Forelimb muscle (tissue), 1 donor: ENCODE results near the gene BFSP1. TPM values are rescaled to one million over a fixed set of nuclear protein-coding genes. Genes with fewer than 3 reads are reported as not detected.

Experiments
- DNase-seq: peaks from one replicate; pipeline ENCODE4 v3.0.0-alpha.2; 2013; ENCODE audit warnings: low read depth
- polyA plus RNA-seq: library from polyadenylated mRNA; unstranded; fragments of 120-200 nt; gene quantifications from one replicate; pipeline ENCODE4 v1.2.1, GENCODE V29; 2013; ENCODE audit not compliant: insufficient read length

BFSP1 gene
- polyA plus RNA-seq = 2.1 TPM

DNA sequence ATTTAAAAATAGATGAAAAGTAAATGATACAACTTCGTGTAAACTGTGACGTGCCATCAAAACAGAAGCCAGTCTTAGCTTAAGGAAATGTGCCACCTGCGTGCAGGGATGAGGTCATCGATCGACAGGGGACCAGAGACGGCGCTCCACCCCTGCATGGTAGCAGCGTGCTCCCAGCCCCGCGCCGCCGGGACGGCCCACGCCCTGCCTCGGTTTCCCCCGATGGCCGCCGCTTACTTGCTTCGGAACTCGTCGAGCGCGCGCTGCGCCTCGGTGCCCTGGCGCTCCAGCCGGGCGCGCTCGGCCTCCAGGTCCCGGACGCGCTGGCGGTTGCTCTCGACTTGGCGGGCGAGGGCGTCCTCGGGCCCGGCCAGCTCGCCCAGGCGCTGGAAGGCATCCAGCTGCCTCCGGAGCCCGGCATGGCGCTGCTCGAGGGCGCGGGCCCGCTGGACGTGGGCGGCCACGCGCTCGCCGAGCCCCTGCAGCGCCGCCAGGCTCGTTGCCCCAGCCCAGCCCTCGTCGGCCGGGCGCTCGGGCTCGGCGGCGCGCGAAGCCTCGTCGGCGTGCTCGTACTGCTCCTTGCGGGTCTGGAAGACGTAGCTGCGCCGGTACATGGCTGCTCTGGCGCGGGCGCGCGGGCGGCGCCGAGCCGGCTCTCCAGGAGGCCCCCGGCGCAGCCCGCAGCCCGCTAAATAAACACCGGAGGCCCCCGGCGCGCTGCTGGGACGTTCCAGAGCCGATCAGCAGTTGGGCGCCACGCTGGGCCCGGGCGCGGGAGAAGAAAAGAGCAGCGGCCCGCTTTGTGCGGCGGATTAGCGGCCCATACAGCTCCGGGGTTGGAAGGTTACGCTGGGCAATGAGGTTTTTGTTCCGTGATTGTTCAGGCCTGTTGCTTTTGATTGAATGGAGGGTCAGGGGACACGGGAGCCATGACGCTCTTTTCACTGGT is at the start of gene BFSP1:
BFSP1 (minus strand) TSS at position 664 of the 949 bp plus-strand sequence; CDS start at position 614, 50 bp downstream.
- DNase-seq = peak; percentile 17

DNA sequence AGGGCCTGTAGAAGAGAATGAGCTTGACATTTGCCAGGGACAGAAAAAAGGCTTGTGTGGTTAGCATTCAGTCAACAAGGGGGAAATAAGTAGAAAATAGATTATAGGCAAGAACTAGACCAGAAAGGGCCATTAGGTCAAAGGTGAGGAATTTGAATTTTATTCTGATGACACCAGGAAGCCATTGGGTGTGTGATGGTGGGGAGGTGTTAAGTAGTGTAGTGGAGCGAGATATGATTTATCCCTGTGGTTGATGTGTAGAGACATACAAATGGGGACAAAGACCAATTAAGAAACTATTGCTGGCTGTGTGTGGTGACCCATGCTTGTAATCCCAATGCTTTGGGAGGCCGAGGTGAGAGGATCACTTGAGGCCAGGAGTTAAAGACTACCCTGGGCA is 49.7 kb upstream of the BFSP1 start:
- DNase-seq = no peak

DNA sequence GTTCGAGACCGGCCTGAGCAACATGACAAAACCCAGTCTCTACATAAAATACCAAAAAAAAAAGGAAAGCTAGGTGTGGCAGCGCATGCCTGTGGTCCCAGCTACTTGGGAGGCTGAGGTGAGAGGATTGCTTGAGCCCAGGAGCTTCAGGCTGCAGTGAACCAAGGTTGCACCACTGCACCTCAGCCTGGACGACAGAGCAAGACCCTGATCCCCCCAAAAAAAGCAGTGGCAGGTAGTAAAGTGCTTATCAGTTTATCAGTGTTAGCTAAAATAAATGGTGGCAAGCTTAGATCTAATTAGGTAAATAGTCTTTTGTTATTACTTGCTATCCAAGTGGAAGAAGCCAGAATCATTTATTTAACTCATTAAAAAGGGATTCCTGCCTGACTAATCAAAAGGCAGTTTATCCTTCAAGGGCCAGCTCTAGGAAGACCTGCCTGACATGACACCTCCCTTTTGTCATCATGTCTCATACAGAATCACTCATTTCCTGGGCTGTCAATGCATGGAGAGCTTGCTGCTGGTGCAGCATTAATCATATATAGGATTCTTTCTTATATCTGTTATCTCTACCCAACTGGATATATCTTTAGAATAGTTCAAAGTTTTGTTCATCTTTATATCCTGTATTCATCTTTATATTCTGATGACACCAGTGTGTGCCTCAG is 48.3 kb upstream of the BFSP1 start:
- no peak for DNase-seq

DNA sequence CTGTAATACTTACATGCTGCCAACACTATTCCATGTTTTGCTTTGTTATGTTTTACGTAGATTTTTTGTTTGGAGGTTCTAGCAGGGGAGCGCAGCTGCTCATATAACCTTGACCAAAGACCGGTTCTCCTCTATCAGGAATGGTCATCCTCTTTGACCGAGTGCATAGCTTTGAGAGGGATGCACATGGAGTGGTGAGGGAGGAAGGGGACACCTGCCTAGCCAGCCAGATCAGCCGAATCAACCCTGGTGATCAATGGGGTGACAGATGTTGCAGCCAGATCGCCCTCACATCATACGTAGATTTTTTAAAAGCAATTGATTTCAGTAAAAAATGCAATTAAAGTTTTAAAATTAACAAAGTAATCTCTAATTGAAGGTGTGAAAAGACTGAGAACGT is 45.0 kb upstream of the BFSP1 start:
- no peak for DNase-seq

DNA sequence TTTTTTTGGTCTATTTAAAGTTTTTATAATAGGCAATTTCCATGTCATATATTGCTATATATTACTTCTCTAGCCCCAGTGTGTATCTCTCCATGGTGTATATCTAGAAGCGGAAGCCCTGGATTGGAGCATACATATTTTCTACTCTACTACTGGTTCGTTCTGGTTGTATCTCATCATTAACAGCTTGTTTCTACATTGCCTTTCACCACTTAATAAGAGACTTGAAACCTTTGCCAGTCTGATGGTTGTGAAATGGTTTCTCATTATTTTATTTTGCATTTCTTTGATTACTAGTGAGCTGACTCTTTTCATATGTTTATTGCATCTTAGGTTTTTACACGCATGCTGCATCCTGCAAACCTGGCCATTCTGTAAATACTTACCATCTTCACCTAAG is 42.3 kb upstream of the BFSP1 start:
- no peak for DNase-seq

- no peak for DNase-seq
These were observed 41.0 kb upstream of the BFSP1 start for GRCh38 chr20:17572034-17572638.

DNA sequence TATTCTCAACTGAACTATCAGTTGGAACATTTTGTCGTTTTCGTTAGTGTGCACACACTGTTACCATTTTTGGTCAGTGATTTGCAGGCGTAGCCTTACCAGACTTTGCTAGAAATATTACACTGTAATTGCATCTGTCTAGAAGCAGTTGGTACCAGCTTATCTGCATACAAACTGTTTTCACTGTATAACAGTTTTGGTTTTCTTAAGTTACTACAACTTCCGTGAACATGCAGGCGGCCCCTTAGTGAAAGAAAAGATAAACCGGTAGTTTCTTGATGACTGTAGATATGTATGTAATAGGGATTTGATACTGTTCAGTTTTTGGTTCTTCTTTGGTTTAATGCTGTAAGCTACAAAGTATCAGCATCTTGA is 40.0 kb upstream of the BFSP1 start:
- DNase-seq = no peak

DNA sequence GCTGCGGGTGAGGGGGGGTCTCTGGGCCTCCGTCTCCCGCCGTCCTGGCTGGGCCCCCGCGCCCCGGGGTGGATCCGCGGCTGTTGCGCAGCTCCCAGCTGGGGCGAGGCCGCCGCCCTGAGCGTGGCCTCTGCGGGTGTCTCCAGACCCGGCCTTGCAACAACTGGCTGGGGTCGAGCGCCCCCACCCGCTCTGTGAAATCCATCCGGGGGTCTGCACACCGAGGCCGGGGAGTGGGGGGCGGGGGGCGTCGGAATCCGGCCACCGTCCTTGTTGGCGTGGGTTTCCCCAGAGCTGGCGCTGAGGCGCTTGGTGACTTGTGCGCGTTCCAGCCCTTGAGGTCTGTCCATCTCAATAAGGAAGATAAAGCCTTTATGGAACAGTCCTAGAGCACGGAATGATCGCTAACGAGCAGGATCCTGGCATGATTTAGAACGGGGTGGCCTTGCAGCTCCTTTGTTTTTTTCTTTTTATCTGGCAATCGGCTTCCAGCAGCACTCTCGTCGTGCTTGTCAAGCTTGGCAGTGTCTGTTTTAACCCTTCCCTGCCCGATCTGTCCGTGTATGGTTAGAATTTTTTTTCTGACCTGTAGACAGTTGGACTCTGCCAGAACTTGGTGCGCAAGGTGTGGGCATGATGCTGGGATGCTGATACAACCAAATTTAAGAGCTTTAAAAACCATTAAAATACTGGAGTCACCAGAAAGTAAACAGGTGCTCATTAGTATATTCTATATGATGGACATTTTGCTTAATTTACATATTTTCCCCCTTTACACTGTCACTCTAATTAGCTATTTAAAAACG is 39.4 kb upstream of the BFSP1 start:
- no peak for DNase-seq

DNA sequence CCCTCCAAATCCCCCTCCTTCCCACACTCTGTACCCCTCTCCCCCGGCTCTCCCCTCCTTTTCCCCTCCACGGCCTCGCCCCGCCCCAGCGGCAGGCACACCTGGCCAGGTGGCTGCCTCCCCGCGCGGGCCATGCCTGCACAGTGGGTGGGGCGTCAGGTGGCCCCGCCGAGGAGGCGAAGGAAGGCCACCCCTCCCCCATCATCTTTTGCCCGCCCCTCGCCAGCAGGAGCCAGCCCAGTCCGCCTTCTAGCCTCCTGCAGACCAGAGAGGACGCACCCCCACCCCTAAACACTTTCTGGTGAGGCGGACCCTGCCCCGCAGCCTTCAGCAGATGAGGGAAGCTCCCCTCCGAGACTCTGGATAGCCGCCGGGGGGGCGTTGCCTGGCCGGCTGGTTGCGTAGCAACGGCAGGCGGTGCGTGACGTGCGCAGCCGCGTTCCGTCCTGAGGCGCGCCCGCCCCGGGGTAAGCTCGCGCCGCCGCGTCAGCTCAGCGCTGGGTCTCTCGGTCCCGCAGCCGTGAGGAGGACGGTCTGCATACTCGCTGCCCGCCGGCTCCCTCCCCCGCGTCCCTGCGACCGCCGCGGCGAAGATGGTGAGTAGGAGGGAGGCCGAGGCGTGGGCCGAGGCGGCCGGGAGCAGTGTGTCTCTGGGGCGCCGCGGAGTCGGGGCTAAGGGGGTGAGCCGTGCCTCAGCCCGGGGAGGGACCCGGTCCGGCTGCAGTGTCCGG is 38.6 kb upstream of the BFSP1 start, which contains the start of gene DSTN:
DSTN (plus strand) TSS at position 460 of the 731 bp plus-strand sequence; CDS start at position 594, 134 bp downstream.
- no peak for DNase-seq

DNA sequence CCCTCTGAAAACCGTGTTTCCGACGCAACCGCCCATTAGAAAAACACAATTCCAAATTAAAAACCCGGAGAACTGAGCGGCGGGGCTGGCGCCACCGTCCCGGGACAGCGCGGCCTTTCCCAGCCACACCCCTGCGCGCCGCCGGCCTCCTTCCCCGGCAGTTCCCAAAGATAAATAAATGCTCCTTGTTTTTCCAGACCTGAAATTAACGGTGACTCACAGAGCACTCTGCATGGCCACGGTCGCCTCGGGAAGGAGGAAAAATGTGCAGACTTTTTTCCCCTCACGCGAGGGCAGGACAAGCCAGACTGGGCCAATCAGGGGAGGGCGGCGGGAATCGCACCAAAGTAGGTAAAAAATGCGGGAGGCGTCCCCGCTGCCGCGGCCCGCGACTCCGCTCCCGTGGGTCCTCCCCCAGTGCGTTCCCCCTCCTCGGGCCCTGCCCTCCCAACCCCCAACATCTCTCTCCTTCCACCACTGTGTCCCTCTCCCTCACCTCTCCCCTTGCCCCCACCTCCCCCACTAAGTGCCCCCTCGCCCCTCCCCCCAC is 37.9 kb upstream of the BFSP1 start:
- DNase-seq = no peak

DNA sequence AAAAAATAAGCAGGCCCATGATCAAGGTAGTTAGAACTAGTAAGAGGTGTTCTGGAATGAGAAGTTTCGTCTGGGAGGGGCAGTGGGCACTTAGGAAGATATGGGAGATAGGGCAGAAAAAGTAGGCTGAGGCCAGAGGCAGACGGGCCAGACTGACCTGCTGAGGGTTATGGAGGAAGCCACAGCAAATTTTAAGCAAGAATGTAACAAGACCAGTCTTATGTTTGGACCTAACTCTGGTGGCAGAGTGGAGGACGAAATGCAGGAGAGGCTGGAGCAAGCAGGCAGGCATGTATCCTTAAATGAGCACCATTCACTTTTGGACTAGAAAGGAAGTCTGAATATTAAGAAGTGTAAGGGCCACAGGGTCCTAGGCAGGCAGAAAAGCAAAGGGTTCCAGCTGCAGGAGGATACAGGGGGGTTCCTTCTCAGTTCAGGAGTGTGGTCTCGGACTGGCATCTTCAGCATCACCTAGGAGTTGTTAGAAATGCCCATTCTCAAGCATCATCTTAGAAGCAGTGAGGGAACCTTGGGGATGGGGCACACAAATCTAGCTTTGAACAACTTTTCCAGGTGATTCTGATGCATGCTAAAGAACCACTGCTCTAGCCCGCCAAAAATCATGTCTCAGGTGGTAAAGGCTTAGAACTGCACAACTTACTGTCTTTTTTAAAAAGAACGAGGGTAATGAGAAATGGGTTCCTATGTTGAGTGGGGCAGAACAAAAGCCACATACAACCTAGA is 37.0 kb upstream of the BFSP1 start:
- no peak for DNase-seq

GRCh38 chr20:17566345-17566744 is 35.2 kb upstream of the BFSP1 start:
- no peak for DNase-seq

DNA sequence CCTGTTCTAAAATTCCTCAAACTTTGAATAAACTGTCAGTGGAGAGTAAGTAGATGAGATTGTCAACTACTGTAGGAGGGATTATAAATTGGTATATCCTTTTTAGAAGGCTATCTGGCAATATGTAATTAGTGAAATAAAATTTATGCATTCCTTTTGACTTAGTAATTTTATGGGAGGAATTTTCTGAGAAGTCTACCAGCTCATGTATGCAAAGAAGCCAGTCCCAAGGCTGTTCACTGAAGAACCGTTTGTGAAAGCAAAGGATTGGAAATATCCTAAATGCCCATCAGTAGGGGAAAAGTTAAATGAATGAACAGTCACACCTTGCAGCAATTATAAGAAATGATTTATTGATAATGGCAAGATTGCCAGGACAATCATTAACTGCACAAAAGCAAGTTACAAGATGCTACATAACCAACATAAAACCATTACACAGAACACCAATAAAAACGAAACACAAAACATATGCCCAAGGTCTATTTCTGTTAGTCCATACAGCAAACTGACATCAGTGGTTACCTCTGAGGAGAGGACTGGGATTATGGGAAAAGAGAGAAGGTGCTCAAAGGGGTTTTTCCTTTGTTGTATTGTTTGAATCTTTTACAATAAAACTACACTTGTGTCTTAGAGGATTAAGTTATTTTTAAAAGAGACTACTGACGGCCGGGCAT is 34.1 kb upstream of the BFSP1 start:
- no peak for DNase-seq

- DNase-seq = no peak
These were observed 31.7 kb upstream of the BFSP1 start for GRCh38 chr20:17562804-17563305.

GRCh38 chr20:17560344-17561074 is 29.3 kb upstream of the BFSP1 start:
- DNase-seq = no peak

GRCh38 chr20:17559338-17559737 is 28.2 kb upstream of the BFSP1 start:
- no peak for DNase-seq

DNA sequence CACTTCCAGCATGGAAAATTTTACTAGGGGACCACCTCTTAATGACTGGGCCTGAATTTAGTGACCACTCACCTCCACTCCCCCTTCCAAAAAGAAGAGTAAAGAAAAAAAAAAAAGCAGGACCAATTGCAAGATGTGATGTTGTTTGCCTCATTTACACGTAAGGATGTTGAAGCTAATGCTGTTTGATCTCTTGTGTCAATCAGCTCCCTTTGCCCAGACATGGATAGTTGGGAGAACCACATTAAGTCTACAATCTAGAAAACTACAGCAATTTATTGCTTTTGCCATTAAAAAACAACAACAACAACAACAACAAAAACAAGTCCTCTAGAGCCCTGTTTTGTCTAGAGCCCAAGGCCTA is 27.7 kb upstream of the BFSP1 start:
- DNase-seq = no peak

DNA sequence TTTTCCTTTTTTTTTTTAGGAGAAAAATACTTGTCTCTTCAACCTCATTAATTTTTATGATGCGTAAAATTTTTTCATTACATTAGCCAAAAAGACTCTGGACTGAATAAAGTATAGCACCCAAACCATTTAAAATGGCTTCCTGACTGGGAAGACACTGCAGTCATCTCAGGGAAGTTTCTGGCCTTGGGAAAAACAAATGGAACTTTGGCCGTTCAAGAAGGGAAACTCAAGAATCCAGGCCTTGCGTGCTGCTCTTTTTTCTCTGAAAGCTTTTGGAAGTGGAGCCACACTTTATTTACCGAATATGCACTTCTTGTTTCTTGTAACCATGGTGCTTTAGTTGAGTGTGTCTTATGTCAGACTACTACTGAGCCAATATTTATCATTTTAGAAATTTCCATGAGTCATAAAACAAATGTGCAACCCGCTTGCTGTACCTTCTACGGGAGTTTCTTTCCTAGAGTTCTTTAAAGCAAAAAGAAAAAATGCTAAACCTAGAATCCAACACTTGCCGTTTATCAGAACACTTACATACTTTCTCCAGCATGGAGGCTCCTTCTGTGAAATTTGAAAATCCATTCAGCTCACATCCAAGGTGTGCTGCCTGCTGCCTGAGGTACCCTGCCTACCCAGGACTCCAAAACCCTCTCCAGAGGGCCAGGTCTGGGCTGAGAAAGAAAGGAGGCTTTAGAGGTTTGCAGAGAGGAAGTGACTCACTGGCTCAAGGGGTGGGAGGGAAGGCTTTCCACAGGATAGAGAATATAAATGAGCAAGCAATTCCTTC is 27.2 kb upstream of the BFSP1 start:
- peak; percentile 83 for DNase-seq
